Measurements from ENCODE around the gene APOL4. TPM values are rescaled to one million over a fixed set of nuclear protein-coding genes. Genes with fewer than 3 reads are reported as not detected.

The APOL4 gene
- total RNA-seq, 2 experiments from 2014 or later = not detected

- TF ChIP-seq CTCF (conservative IDR thresholded peaks at IDR 0.05; ENCODE audit: low read length) (peak; percentile 95), EZH2phosphoT487 (IDR thresholded peaks at IDR 0.05; ENCODE audit: borderline replicate concordance, low read depth, low read length) (no peak)
- POLR2A ChIA-PET = interaction anchor here (0.9 kb wide), 1 partner anchor 14 kb away, joined by 4 read pairs; no protein-coding TSS in a partner anchor
- no peaks in the 10 kb centered on the region for H4K20me1 ChIP-seq (ENCODE audit: insufficient read depth, low read length)
- intact Hi-C loops (cut with micrococcal nuclease; ENCODE audit: unreplicated experiment) = loop anchor here (2.0 to 5.0 kb wide), 3 partner anchors 25 to 80 kb away; no protein-coding TSS in a partner anchor
- H2AFZ ChIP-seq (ENCODE audit: low read length) = no peak overlapping the region
- no peak overlapping the region for H3K4me3 ChIP-seq (ENCODE audit: low read depth, low read length, poor library complexity, severe bottlenecking)
- H3K79me2 ChIP-seq (ENCODE audit: insufficient read depth, low read depth, low read length) = no peaks in the 10 kb centered on the region
- peak; percentile 64 for DNase-seq (ENCODE audit: low spot score)
- H3K27ac ChIP-seq (ENCODE audit: low read depth, low read length, poor library complexity, severe bottlenecking) = no peak overlapping the region
- no peak overlapping the region for H3K4me2 ChIP-seq (ENCODE audit: low read length)
- H3K4me1 ChIP-seq (ENCODE audit: insufficient read depth, low read length, poor library complexity, severe bottlenecking) = no peaks in the 10 kb centered on the region
- no peaks in the 10 kb centered on the region for H3K9me2 ChIP-seq (ENCODE audit: insufficient read depth, low read length)
- CTCF ChIA-PET (ENCODE audit: unreplicated experiment) = no interaction called here
- H3K36me3 ChIP-seq (ENCODE audit: insufficient read depth, low read length) = no peaks in the 10 kb centered on the region
- no TSS peak for BruUV-seq (replicated peaks)
- no peaks in the 10 kb centered on the region for H3K9me3 ChIP-seq (ENCODE audit: low read length)
These were observed 20.5 kb upstream of the APOL4 start for GRCh38 chr22:36221799-36222751.

GRCh38 chr22:36220451-36220921 is 18.9 kb upstream of the APOL4 start:
- Histone ChIP-seq H3K27ac (ENCODE audit: low read depth, low read length, poor library complexity, severe bottlenecking) (no peak overlapping the region), H3K4me1 (ENCODE audit: insufficient read depth, low read length, poor library complexity, severe bottlenecking) (no peaks in the 10 kb centered on the region), H3K9me2 (ENCODE audit: insufficient read depth, low read length) (no peaks in the 10 kb centered on the region), H4K20me1 (ENCODE audit: insufficient read depth, low read length) (no peaks in the 10 kb centered on the region), H3K4me3 (ENCODE audit: low read depth, low read length, poor library complexity, severe bottlenecking) (no peak overlapping the region), H3K79me2 (ENCODE audit: insufficient read depth, low read depth, low read length) (no peaks in the 10 kb centered on the region), H3K9me3 (ENCODE audit: low read length) (no peaks in the 10 kb centered on the region), H3K36me3 (ENCODE audit: insufficient read depth, low read length) (no peaks in the 10 kb centered on the region), H2AFZ (ENCODE audit: low read length) (no peak overlapping the region), H3K4me2 (ENCODE audit: low read length) (no peak overlapping the region)
- ChIA-PET POLR2A (interaction anchor here (0.9 kb wide), 1 partner anchor 52 kb away, joined by 3 read pairs; no protein-coding TSS in a partner anchor), CTCF (ENCODE audit: unreplicated experiment) (no interaction called here)
- BruUV-seq (replicated peaks) = no TSS peak
- intact Hi-C loops (cut with micrococcal nuclease; ENCODE audit: unreplicated experiment) = loop anchor here (2.0 to 5.0 kb wide), 3 partner anchors 24 to 78 kb away; no protein-coding TSS in a partner anchor
- DNase-seq (ENCODE audit: low spot score) = no peak
- TF ChIP-seq CTCF (conservative IDR thresholded peaks at IDR 0.05; ENCODE audit: low read length) (no peak), EZH2phosphoT487 (IDR thresholded peaks at IDR 0.05; ENCODE audit: borderline replicate concordance, low read depth, low read length) (no peak)

Measured in OCI-LY7 (cell line).